ENCODE results near the gene VDAC1.

- no peak for TF ChIP-seq POLR2A (IDR thresholded peaks at IDR 0.05; ENCODE audit: low read depth, low read length)
- no peak for TF ChIP-seq MAX (IDR thresholded peaks at IDR 0.05; ENCODE audit: insufficient read depth, insufficient read length)
Observed at GRCh38 chr5:133966090-133966489, 38.7 kb downstream of the VDAC1 start.

Measured in endothelial cell of umbilical vein (primary cell).